ENCODE data around the gene MATK.

DNA sequence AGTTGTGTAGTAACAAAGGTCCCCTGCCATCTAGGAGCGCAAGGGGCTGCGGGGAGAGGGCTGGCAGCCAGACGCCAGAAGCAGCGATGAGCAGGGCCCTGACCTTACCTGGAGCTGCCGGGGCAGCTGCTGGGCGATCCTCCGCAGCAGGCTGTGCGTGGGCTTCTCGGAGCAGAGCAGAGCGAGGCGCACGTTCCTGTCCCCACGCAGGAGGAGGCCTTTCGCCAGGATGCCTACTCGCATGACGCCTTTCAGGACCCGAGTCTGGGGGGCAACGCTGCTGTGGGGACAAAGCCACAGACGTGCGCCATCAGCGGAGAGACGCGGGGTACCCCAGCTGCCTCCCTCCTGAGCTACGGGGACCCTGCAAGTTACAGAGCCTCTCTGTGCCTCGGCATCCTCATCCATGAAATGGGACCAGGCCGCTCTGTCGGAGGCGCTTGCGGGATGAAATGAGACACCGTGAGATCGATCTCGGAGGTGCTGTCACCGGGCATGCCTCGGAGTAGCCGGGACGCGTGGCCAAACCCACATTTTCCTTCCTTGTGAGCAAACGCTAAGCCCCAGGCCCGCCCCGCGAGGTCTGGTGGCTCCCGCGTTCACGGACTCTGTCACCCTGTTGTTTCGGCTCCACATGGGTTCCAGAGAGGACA, 30.5 kb upstream of the MATK start:
- TF ChIP-seq SIN3A (IDR thresholded peaks at IDR 0.05; ENCODE audit: borderline replicate concordance, insufficient read depth, low read length) (no peak), TAF1 (IDR thresholded peaks at IDR 0.05; ENCODE audit: borderline replicate concordance, insufficient read depth, low read length) (no peak), POLR2AphosphoS5 (IDR thresholded peaks at IDR 0.05; ENCODE audit: low read depth, low read length) (no peak), FOXP2 (optimal IDR thresholded peaks at IDR 0.05; ENCODE audit: borderline replicate concordance, extremely low read depth, extremely low read length, insufficient read depth) (no peak)
- TF ChIP-seq, protein P1, sequence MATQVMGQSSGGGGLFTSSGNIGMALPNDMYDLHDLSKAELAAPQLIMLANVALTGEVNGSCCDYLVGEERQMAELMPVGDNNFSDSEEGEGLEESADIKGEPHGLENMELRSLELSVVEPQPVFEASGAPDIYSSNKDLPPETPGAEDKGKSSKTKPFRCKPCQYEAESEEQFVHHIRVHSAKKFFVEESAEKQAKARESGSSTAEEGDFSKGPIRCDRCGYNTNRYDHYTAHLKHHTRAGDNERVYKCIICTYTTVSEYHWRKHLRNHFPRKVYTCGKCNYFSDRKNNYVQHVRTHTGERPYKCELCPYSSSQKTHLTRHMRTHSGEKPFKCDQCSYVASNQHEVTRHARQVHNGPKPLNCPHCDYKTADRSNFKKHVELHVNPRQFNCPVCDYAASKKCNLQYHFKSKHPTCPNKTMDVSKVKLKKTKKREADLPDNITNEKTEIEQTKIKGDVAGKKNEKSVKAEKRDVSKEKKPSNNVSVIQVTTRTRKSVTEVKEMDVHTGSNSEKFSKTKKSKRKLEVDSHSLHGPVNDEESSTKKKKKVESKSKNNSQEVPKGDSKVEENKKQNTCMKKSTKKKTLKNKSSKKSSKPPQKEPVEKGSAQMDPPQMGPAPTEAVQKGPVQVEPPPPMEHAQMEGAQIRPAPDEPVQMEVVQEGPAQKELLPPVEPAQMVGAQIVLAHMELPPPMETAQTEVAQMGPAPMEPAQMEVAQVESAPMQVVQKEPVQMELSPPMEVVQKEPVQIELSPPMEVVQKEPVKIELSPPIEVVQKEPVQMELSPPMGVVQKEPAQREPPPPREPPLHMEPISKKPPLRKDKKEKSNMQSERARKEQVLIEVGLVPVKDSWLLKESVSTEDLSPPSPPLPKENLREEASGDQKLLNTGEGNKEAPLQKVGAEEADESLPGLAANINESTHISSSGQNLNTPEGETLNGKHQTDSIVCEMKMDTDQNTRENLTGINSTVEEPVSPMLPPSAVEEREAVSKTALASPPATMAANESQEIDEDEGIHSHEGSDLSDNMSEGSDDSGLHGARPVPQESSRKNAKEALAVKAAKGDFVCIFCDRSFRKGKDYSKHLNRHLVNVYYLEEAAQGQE (IDR thresholded peaks at IDR 0.05; ENCODE audit: insufficient read depth in 1 of 2, low read depth in 2 of 2, low read length in 2 of 2): no peak

Measured in PFSK-1 (cell line).